ENCODE data around the gene ATP6V1B1. TPM values are rescaled to one million over a fixed set of nuclear protein-coding genes. Genes with fewer than 3 reads are reported as not detected.
A peak's percentile ranks its signal among the peaks of the same experiment; 100 is the strongest.

The ATP6V1B1 gene
- total RNA-seq, 1 donor from 2014 or later: 0.43 TPM

DNA sequence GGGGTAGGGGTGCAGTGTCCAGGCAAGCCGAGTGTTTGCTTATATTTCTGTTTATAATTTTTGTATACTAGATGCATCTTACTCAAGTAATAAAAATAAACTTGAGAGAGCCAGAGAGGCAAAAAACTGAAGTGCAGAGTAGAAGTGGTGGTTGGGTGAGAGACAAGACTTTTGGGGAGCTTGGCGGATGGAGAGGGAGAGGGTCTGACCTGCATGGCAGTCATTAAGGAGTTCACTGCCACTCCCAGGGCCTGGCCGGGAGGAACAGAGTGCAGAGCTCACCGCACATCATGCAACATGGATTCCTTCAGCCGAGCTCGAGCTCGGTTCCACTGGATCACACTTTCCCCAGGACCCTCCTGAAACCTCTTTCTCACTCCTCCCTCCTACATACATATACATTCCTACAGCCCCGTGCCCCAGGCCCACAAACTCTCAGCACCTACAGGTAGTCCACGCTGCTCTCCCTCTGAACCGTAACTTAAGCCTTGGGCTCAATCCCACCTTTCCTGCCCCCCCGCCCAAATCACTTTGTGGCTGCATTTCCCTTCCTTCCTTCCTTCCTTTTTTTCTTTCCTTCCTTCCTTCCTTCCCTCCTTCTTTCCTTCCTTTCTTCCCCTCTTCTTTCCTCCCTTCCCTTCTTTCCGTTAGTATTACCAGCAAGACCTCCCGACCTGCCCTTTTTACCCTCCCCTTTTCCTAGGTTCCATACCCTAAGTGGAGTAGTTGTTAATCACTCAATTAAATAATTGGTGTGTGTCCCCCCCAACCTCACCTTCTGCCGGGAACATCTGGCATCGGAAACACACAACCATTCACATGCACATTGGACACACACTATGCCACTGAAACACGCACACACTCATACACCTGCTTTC, 37.1 kb upstream of the ATP6V1B1 start:
- intact Hi-C loops (cut with DNase I): no loop called here
- DNase-seq (ENCODE audit: low spot score): no peak

DNA sequence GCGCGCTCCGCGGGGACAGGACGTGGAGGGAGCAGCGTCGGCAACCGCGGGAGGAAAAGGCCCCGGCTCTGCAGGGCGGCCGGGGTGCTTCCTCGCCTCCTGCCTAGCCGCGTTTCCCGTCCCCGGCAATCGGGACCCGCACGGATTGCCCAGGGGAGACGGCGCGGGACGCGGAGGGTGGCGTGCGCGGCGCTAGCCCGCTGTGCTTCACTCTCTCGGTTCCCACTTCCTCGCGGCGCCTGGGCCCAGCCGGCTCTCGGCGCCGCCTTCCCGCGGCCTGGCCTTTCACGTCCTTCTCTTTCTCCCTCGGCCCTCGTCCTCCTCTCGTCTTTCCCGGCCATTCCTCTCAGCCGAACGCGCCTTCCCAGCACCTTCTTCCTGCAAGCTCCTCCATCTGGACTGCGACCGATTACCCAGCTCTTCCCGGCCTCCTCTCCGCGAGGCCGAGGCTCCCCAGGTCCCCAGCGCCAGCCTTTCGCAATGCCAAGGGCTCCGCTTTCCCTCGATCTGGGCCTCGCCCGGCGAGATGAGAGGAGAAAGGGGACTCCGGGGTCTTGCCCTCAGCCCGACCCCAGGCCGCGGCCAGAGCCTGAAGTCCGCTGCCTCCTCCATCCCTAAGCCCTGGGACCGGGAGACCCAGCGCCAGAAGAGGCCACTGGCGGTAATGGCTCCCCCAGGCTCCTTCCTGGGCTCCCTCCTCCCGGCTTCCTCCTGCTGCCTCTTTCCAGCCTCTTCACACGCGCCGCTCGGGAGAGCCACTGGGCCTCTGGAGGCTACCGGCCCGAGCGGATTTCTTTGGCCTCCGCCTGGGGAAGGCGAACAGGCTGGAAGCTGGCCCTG, 34.3 kb upstream of the ATP6V1B1 start:
- intact Hi-C loops (cut with DNase I): no loop called here
- DNase-seq (ENCODE audit: low spot score): no peak

DNA sequence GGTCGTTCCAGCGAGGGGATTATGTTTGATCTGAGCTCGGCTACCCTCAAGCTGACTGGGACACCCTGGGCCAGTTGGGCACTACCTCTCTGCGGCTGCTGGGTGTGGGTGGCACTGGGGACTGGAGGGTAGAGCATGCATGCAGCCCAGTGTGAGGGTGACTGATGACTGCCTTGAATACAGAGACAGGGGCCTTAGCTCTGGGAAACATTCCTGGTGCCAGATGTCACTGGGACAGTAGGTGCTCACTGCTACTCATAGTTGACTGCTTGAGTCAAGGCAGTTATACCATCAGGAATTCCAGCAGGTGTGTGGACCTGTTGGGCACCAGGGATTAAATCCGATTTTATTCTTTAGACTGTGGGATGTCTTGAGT, 33.6 kb upstream of the ATP6V1B1 start:
- intact Hi-C loops (cut with DNase I): no loop called here
- no peak for DNase-seq (ENCODE audit: low spot score)

DNA sequence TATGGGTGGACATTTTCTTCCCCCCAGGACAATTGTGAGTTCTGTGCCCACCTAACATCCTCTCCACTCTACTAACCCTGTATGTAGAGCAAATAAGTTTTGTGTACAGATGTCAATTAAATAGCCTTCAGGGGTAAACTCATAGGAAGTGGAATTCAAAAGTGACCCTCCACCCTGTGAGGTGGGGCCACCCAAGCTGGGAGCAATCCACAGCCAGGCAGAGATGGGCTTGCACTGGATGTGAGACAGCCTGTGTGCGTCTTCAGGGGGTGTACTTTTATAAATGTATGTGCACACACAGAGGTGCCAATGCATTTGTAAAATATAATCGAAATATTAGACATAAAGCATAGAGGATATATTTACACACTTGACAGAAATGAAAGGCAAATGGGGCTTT, 33.1 kb upstream of the ATP6V1B1 start:
- intact Hi-C loops (cut with DNase I): no loop called here
- no peak for DNase-seq (ENCODE audit: low spot score)

DNA sequence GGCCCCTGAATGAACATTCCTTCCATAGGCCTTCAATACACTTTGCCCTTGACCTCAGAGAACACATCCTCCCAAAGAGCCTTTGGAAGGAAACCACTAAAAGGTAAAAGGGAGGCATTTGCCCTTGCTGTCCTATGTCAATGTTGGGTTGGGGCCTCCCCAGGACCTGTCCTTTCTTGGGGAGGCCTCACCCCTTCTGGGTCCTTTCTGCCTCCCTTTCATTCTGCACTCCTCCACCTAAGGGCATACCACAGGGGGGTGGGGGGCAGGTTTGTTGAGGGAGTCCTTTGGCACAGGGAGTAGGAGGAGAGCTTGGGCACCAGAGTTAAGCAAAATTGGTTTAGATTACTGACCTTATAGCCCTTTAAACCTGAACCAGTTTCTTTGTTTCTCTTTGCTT, 32.5 kb upstream of the ATP6V1B1 start:
- intact Hi-C loops (cut with DNase I): no loop called here
- no peak for DNase-seq (ENCODE audit: low spot score)

DNA sequence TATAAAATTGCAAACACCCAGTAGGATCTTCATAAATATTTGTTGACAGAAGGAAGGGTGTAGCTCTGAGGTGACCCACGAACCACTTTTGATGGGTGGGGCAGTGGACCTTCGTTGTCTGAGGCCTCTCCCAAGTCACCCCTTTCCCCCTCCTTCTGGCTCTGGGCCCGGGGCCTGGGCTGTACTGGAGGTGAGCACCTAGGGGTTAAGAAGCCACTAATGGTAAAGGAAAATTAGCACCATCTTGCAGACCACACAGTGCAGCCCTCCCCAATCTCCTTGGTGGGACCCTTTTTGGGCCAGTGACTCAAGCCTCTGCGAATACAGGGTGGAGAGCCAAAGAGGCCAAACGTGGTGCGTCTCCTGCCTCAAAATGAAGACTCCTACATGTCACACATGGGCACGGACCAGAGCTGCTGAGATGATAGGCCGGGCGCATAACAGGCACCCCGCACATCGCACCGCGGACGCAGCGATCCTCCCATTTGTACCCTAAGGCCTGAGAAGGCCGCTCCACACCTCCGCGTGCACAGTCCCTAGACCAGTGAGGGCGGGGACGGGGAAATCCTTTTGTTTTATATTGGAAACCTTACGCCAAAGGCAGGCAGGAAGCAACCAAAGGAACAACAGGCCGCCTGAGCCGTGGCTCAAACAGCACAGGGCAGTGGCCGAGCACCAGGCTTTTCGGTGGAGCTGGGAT, 31.9 kb upstream of the ATP6V1B1 start:
- no peak for DNase-seq (ENCODE audit: low spot score)

DNA sequence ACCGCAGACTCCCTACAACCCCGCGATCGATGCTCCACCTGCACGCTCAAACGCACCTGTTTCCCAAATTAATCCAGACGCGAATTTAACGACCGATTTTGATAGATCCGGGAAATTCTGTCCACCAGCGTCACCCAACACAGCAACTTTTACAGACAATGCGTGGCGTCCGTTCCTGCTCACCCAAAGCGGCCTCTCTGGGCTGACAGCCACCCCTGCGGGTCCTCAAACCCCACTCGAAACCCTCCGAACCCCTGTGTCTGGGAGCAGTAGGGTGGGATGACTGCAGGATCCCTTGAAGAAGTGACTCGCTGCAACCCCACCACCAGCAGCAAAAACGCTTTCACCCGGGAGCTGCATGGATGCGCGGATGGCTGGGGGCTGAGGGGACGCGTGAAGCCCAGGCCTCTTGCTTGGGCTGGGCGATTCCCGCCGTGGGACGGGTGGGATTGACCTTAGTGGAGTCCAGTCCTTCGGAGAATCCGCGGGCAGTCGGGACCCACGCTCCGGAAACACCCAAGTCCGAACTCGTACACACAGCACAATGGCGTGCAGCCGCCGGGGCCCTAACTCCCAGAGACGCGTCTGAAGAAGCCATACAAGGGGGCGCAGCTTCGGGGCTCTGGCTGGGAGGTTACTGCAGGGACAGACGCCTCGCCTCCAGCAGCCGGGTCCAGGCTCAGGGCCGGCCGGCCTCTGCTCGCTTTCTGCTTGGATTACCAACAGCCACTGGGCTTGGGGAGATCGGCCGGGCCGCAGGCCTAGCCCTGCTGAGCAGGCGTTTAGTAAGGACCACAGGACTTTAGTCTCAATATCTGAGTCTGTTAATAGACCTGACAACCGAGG, 31.1 kb upstream of the ATP6V1B1 start:
- no peak for DNase-seq (ENCODE audit: low spot score)
- intact Hi-C loops (cut with DNase I): no loop called here

More for the DNA sequence above, 31.9 kb upstream of the ATP6V1B1 start:
- intact Hi-C loops (cut with DNase I): no loop called here

DNA sequence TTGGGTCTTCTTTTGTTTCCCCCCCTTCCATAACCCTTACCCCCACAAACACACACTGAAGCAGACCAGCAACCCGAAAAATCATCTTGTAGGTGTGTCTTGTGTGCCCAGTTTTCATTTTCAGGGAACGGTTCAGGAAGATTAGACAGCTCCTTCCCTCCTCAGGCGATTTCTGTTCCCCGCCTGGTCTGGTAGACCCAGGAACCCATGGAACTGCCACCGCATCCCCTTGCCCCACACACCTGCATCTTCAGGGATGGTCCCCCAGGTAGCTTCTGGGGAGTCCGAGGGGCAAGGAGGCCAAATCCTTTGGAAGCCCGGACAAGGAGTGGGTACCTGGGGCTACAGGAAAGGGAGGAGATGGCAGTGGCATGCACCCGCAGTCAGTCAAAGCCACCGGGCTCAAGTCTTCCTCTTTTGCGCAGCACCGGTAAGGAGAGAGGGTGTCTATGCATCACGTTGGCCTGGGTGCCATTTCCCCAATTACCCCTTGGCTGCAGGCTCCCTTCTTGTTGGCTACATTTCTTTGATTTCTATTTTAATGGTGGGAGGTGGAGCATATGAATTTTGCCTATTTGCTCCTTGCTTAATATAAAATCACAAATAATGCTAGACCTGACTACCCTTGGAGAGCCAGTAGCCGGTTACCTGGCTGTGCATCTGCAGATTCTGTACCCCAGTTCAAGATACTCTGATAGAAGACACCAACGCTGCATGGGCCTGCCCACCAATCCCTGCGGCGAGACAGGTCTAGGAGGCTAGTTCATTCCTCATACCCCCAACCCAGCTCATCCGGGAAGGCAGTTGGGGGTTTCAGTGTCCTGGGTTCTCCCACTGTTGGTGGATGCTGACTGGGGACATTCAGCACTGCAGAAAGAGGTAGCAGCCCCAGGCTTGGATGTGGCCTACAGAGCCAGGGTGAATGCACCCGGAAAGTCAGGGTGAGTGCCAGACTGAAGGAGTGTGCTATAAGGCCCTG, 30.0 kb upstream of the ATP6V1B1 start:
- DNase-seq (ENCODE audit: low spot score): no peak
- intact Hi-C loops (cut with DNase I): no loop called here

DNA sequence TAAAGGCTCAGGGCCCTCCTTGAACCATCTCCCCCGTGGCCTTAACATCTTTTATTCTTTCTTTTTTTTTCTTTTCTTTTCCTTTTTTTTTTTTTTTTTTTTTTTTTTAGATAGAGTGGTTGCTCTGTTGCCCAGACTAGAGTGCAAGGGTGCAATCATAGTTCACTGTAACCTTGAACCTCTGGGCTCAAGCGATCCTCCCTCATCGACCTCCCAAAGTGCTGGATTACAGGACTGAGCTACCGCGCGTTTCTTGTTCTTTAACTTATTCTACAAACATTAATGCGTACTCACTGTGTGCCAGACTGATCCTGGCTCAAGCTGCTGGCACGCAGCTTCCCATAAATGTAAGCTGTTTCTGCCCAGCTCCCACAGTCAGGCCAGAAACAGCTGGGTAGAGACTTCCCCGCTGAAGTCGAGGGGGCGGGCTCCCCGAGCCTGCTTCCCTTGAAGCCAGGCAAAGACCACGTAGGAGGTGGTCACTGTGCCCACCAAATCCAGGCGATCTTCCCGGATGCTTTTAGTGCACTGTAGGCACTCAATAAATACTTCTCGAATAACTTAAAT, 29.2 kb upstream of the ATP6V1B1 start:
- intact Hi-C loops (cut with DNase I): no loop called here
- DNase-seq (ENCODE audit: low spot score): no peak

DNA sequence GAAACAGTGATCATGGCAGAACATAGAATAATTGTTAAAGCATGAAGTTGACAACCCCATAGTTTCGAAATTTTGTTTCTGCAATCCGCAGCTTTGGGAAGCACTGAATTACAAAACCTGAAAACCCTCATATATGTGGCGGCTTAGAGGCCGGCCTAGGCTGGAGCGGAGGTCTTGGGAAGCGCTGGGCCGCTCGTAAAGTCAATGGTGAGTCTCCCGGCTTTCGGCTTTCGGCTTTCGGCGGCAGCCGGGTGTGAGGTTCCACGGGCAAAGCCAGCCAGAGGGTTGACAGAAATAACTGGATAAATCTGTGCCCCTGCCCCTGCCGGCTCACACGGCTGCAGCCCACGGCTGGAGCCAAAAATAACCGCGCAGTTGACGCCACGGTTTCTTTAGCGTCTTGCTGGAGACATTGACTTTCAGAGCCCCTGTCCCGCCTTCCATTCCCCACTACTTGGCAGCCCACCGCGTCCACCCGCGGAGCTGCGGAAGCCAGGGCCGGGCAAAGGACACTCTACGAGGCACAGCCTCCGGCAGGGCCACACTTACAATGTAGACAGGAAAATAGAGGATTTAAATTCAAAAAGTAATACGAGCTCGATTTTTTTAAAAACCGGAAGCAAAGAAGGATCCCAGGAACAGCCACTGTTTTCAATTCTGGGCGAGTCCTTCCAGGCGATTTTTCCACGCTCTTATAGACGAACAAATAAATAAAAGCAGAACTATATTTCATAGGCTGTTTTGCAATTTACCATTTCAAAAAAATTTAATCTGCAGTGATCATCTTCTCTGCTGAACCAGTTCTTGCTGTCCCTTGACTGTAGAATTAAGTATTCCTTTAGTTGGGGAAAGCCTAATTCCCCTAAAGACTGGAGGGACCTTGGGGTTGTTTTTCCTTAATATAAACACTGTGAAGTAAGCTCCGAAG, 28.3 kb upstream of the ATP6V1B1 start:
- DNase-seq (ENCODE audit: low spot score): no peak
- intact Hi-C loops (cut with DNase I): no loop called here

DNA sequence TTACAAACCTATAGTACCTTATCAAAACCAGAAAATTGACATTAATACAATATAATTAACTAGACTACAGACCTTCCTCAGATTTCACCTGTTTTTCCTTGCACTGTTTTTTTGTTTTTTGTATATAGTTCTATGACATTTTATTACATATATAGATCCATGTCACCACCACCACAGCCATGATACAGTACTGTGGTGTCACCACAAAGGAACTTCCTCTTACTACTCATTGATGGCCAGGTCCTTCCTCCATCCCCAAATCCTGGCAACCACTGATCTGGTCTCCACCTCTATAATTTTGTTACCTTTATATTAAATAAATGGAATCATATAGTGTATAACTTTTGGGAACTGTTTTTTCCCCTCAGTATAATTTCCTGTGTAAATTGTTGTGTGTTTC, 19.4 kb upstream of the ATP6V1B1 start:
- no peak for DNase-seq (ENCODE audit: low spot score)
- intact Hi-C loops (cut with DNase I): no loop called here

DNA sequence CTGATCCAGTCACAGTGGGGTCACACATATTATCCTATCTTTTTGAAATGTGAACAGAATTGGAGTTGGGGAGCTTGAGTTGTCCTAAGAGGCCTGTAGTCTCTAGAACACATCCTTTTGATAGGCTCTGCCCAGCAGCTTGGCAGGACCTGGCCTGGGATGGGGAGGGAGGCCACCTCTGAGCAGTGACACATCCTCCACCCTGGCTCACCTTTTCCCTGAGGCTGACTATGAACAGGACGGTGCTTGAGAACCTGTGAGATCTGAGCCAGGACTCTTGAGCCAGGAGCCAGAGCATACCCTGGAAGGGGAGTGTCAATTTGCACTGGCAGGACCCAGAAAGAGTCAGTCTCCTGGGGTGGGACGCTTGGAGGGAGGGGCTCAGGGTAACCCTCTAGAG, 17.7 kb upstream of the ATP6V1B1 start:
- intact Hi-C loops (cut with DNase I): no loop called here
- DNase-seq (ENCODE audit: low spot score): peak; percentile 64

DNA sequence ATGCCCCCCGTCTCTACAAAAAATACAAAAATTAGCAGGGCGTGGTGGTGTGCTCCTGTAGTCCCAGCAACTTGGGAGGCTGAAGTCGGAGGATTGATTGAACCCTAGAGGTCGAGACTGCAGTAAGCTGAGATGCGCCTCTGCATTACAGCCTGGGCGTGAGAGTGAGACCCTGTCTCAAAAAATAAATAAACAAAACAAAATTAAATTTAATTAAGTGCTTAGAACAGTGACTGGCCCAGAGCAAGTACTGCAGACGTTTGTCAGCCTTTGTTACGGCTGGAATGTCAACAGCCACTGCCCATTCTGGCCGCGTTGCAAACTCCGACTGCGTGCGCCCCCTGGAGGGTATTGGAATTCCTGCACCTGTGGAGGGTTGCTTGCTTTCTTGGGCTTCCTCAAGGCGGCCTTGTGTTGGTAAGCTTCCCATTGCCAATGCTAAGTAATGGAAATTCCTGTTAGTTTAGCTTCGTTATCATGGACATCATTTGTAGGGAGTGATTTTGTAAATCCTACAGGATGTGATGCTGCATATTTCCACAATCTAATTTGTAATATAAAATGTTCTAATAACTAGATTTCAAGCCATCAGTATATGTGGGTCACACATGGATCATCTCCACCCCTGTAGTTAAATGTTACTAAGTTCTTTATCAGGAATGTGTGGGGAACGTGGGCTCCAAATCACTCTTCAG, 15.9 kb upstream of the ATP6V1B1 start:
- intact Hi-C loops (cut with DNase I): loop anchor here (1.0 to 10.0 kb wide), 2 partner anchors 49 to 135 kb away; no protein-coding TSS in a partner anchor
- peak; percentile 84 for DNase-seq (ENCODE audit: low spot score)

DNA sequence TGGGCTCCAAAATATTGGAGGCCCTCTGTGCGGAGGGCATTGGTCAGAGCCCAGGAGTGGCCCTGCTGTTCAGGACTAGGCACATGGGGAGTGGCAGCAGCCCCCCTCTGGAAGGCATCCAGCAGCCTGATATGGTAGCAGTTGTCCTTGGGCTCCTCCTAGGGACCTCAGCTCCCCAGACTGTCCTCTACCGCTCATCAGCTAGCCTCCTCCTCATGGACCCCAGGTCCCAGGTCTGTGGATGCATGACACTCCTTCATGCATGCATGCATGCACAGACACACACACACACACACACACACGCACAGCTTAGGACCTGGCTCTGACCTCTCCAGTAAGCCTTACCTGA, 15.4 kb upstream of the ATP6V1B1 start:
- intact Hi-C loops (cut with DNase I): loop anchor here (10.0 kb wide), 1 partner anchor 136 kb away; no protein-coding TSS in a partner anchor
- DNase-seq (ENCODE audit: low spot score): peak; percentile 51

DNA sequence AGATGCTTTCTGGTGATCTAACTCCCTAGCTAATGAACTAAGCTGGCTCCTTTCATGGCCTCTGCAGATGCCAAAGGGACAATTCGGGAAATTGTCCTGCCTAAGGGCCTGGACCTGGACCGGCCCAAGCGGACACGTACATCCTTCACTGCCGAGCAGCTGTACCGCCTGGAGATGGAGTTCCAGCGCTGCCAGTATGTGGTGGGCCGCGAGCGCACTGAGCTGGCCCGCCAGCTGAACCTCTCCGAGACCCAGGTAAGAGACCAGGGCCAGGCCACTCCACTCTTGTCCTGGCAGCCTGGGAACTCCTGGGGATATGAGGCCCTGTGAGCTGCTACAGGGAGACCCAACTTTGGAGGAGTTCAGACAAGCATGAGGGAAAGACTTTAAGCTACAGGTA, 14.7 kb upstream of the ATP6V1B1 start:
- intact Hi-C loops (cut with DNase I): loop anchor here (10.0 kb wide), 1 partner anchor 136 kb away; no protein-coding TSS in a partner anchor
- DNase-seq (ENCODE audit: low spot score): no peak

DNA sequence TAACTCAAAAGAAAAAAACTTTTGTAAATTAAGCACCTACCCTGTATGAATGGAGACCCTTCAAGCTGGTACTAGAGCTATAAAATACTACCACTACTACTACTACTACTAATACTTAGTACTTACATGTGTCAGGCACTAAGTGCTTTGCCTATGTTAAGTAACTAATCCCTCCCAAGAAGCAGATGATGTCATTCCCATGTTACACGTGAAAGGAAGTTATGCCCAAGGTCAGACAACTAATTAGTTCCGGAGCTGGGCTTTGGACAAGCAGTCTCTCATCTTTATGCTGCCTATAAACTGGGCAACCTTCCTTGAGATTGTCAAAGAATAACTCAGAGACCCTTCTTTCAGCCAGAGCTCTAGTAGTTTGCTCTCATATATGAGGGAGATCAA, 13.9 kb upstream of the ATP6V1B1 start:
- intact Hi-C loops (cut with DNase I): loop anchor here (10.0 kb wide), 1 partner anchor 137 kb away; no protein-coding TSS in a partner anchor
- DNase-seq (ENCODE audit: low spot score): no peak

Data from cardiac septum (tissue), 1 donor.